ENCODE results near the gene RNF41. TPM values are rescaled to one million over a fixed set of nuclear protein-coding genes. Genes with fewer than 3 reads are reported as not detected.

Gene RNF41
- polyA plus RNA-seq, 1 of the 3 experiments (the other 2 are of a cell fraction) = 127 TPM

GRCh38 chr12:56212361-56212760, 9.4 kb downstream of the RNF41 start (continued):
- TF ChIP-seq TEAD4 (IDR thresholded peaks at IDR 0.05; ENCODE audit: borderline replicate concordance, insufficient read depth) (no peak), SMC3 (IDR thresholded peaks at IDR 0.05; ENCODE audit: low read depth, low read length) (no peak)

- Histone ChIP-seq H2AFZ (ENCODE audit: low read depth) (no peak overlapping the region), H3F3A (replicated peaks; ENCODE audit: insufficient read depth) (peaks cover 42% of the 10 kb centered on the region), H4K20me1 (ENCODE audit: insufficient read depth) (no peaks in the 10 kb centered on the region; the same call in 1 of the 2 replicates), H3K4me3 (ENCODE audit: low read depth in 2 of 2, low read length in 1 of 2) (no peak overlapping the region), H3K27me3 (ENCODE audit: insufficient read depth) (no peaks in the 10 kb centered on the region), H3K9ac (no peak overlapping the region), H3K36me3 (replicated peaks in 1 of 2; ENCODE audit: control insufficient read depth in 1 of 2, insufficient read depth in 2 of 2, low read length in 1 of 2) (peaks cover 68% of the 10 kb centered on the region in 2 experiments), H3K9me3 (no peaks in the 10 kb centered on the region), H3K9me2 (no peaks in the 10 kb centered on the region), H3K4me2 (no peak overlapping the region), H3K79me2 (ENCODE audit: insufficient read depth) (peaks cover 4% of the 10 kb centered on the region; the same call in 1 of the 2 replicates), H3K27ac (ENCODE audit: low read depth in 2 of 2, low read length in 1 of 2) (no peak overlapping the region), H3K4me1 (ENCODE audit: control insufficient read depth in 1 of 2, insufficient read depth in 2 of 2, low read depth in 1 of 2, low read length in 1 of 2) (no peaks in the 10 kb centered on the region; a peak in 1 of 4 replicates)
- TF ChIP-seq NRF1 (IDR thresholded peaks at IDR 0.05; ENCODE audit: low read depth, low read length) (no peak), TCF12 (IDR thresholded peaks at IDR 0.05) (no peak), RFX5 (IDR thresholded peaks at IDR 0.05; ENCODE audit: low read length) (no peak), YY1 (IDR thresholded peaks at IDR 0.05; ENCODE audit: low read depth) (no peak), FOXJ3 (CRISPR knock-in tag; IDR thresholded peaks at IDR 0.05) (no peak), SMC3 (IDR thresholded peaks at IDR 0.05; ENCODE audit: low read depth, low read length) (no peak), EZH2phosphoT487 (IDR thresholded peaks at IDR 0.05; ENCODE audit: borderline replicate concordance, low read depth) (no peak), GATA2 (CRISPR knock-in tag; IDR thresholded peaks at IDR 0.05) (no peak), POLR2AphosphoS5 (IDR thresholded peaks at IDR 0.05; ENCODE audit: low read depth, low read length) (no peak), FOXM1 (IDR thresholded peaks at IDR 0.05; ENCODE audit: low read depth) (no peak), NFIC (IDR thresholded peaks at IDR 0.05; ENCODE audit: borderline replicate concordance) (no peak), CHD2 (IDR thresholded peaks at IDR 0.05; ENCODE audit: low read length, partially characterized antibody) (no peak), EP300 (IDR thresholded peaks at IDR 0.05; ENCODE audit: borderline replicate concordance in 1 of 2, low read depth in 1 of 2, low read length in 1 of 2) (no peak), RXRA (IDR thresholded peaks at IDR 0.05; ENCODE audit: borderline replicate concordance, low read depth) (no peak), MEF2A (IDR thresholded peaks at IDR 0.05; ENCODE audit: borderline replicate concordance, low read depth) (no peak)
- CTCF ChIA-PET = interaction anchor here (0.7 to 7.3 kb wide), 6 partner anchors 14 to 256 kb away, joined by 3 to 123 read pairs (median 17); partner anchors contain the start of genes ANKRD52, COQ10A, RNF41 and SMARCC2
- WGBS (ENCODE audit: low lambda C conversion rate) = 86% methylated on average over 6 of the region's 6 CpGs
- DNase-seq = no peak
- POLR2A ChIA-PET = interaction anchor here (3.8 kb wide), 1 partner anchor 13 kb away, joined by 23 read pairs; the partner anchor contains the start of gene RNF41
Measured at GRCh38 chr12:56208006-56208405, 13.7 kb downstream of the RNF41 start.

GRCh38 chr12:56206452-56207166, 15.1 kb downstream of the RNF41 start:
- peak; percentile 67 for DNase-seq
- Histone ChIP-seq H3K9me3 (no peaks in the 10 kb centered on the region), H3K79me2 (ENCODE audit: insufficient read depth) (no peaks in the 10 kb centered on the region; the same call in 1 of the 2 replicates), H4K20me1 (ENCODE audit: insufficient read depth) (no peaks in the 10 kb centered on the region; the same call in 1 of the 2 replicates), H3K4me2 (no peak overlapping the region), H3K4me1 (ENCODE audit: control insufficient read depth in 1 of 2, insufficient read depth in 2 of 2, low read depth in 1 of 2, low read length in 1 of 2) (no peaks in the 10 kb centered on the region; a peak in 1 of 4 replicates), H3F3A (replicated peaks; ENCODE audit: insufficient read depth) (peaks cover 46% of the 10 kb centered on the region), H3K9me2 (no peaks in the 10 kb centered on the region), H2AFZ (ENCODE audit: low read depth) (no peak overlapping the region), H3K27me3 (ENCODE audit: insufficient read depth) (no peaks in the 10 kb centered on the region), H3K9ac (no peak overlapping the region), H3K36me3 (replicated peaks in 1 of 2; ENCODE audit: control insufficient read depth in 1 of 2, insufficient read depth in 2 of 2, low read length in 1 of 2) (peaks cover 54 to 58% of the 10 kb centered on the region in 2 experiments), H3K27ac (ENCODE audit: low read depth in 2 of 2, low read length in 1 of 2) (peak overlapping the region in 1 of 2 experiments; percentile 29; a peak in 1 of 4 replicates), H3K4me3 (ENCODE audit: low read depth in 2 of 2, low read length in 1 of 2) (no peak overlapping the region)
- ChIA-PET CTCF (interaction anchor here (0.5 to 7.3 kb wide), 25 partner anchors 8 to 523 kb away, joined by 3 to 123 read pairs (median 3); partner anchors contain the start of genes ANKRD52, COQ10A, MYL6B and RNF41), POLR2A (interaction anchor here (0.6 to 3.8 kb wide), 3 partner anchors 15 to 140 kb away, joined by 3 to 23 read pairs (median 8); partner anchors contain the start of gene RNF41)
- WGBS (ENCODE audit: low lambda C conversion rate) = 73% methylated on average over 13 of the region's 14 CpGs
- TF ChIP-seq RCOR1 (IDR thresholded peaks at IDR 0.05; ENCODE audit: low read length) = no peak
- peak; percentile 66 for TF ChIP-seq CTCF (IDR thresholded peaks at IDR 0.05)
- no peak for TF ChIP-seq IRF3 (IDR thresholded peaks at IDR 0.05; ENCODE audit: low read depth, low read length)
- TF ChIP-seq MAX (IDR thresholded peaks at IDR 0.05; ENCODE audit: low read depth) = no peak
- no peak for TF ChIP-seq POLR2AphosphoS5 (IDR thresholded peaks at IDR 0.05; ENCODE audit: low read depth, low read length)
- no peak for TF ChIP-seq GABPA (IDR thresholded peaks at IDR 0.05; ENCODE audit: low read depth)
- no peak for TF ChIP-seq FOXM1 (IDR thresholded peaks at IDR 0.05; ENCODE audit: low read depth)
- TF ChIP-seq MEF2A (IDR thresholded peaks at IDR 0.05; ENCODE audit: borderline replicate concordance, low read depth) = no peak
- no peak for TF ChIP-seq RFX5 (IDR thresholded peaks at IDR 0.05; ENCODE audit: low read length)
- no peak for TF ChIP-seq EP300 (IDR thresholded peaks at IDR 0.05; ENCODE audit: borderline replicate concordance in 1 of 2, low read depth in 1 of 2, low read length in 1 of 2)
- peak; percentile 61 for TF ChIP-seq RAD21 (IDR thresholded peaks at IDR 0.05; ENCODE audit: low read length)
- no peak for TF ChIP-seq MXI1 (IDR thresholded peaks at IDR 0.05; ENCODE audit: low read depth, low read length)
